Measurements from ENCODE around the gene EMC10. TPM values are rescaled to one million over a fixed set of nuclear protein-coding genes. Genes with fewer than 3 reads are reported as not detected.

The EMC10 gene
- total and polyA plus RNA-seq, 2 of the 4 experiments (the other 2 are of a cell fraction): 11.3 to 90.9 TPM

- Histone ChIP-seq H4K5ac (ENCODE audit: low read depth, low read length) (no peak overlapping the region), H4K91ac (ENCODE audit: insufficient read depth, low read depth, low read length) (no peak overlapping the region), H4K20me1 (ENCODE audit: insufficient read depth, low read length) (no peaks in the 10 kb centered on the region), H4K8ac (ENCODE audit: low read depth in 2 of 2, low read length in 2 of 2) (no peak overlapping the region), H2BK120ac (ENCODE audit: low read depth, low read length) (no peak overlapping the region), H3K27ac (ENCODE audit: insufficient read depth, low read length) (no peak overlapping the region), H3K79me1 (ENCODE audit: low read depth in 1 of 2, low read length in 2 of 2) (no peaks in the 10 kb centered on the region), H3K9me3 (ENCODE audit: control insufficient read depth, insufficient read depth, low read length) (peaks cover 11% of the 10 kb centered on the region), H2AK5ac (ENCODE audit: low read depth, low read length) (no peak overlapping the region), H3K27me3 (ENCODE audit: control insufficient read depth, insufficient read depth, low read length) (0 out of 2 replicates have a peak, but pooled peaks cover 2% of the 10 kb centered on the region), H3K9me1 (ENCODE audit: insufficient read depth, low read length) (no peaks in the 10 kb centered on the region), H2AFZ (replicated peaks; ENCODE audit: low read length, poor library complexity) (no peak overlapping the region), H2BK15ac (ENCODE audit: low read depth, low read length) (no peak overlapping the region), H3K14ac (replicated peaks; ENCODE audit: low read depth, low read length) (no peak overlapping the region), H3K4me3 (ENCODE audit: insufficient read depth, low read depth, low read length) (no peak overlapping the region), H2AK9ac (replicated peaks; ENCODE audit: low read depth, low read length, poor library complexity) (peak overlapping the region; percentile 37), H3K23ac (ENCODE audit: low read depth, low read length) (no peak overlapping the region), H2BK5ac (ENCODE audit: low read depth, low read length, poor library complexity, severe bottlenecking) (no peak overlapping the region), H3K56ac (ENCODE audit: extremely low read depth, insufficient read depth, low read length) (no peak overlapping the region), H3K18ac (ENCODE audit: low read depth, low read length) (no peak overlapping the region), H3K4ac (ENCODE audit: low read depth, low read length) (no peak overlapping the region), H3K4me1 (ENCODE audit: control insufficient read depth, insufficient read depth, low read length) (no peaks in the 10 kb centered on the region), H3K36me3 (ENCODE audit: control insufficient read depth, insufficient read depth, low read length) (no peaks in the 10 kb centered on the region), H3K9ac (ENCODE audit: low read depth, low read length) (no peak overlapping the region), H2BK20ac (ENCODE audit: low read depth, low read length) (no peak overlapping the region), H3K4me2 (ENCODE audit: low read depth, low read length) (no peak overlapping the region)
- no TSS peak for BruUV-seq (replicated peaks)
- ChIA-PET POLR2A (ENCODE audit: unreplicated experiment) (no interaction called here), CTCF (no interaction called here)
- in situ Hi-C loops (cut with MboI; ENCODE audit: low sequenced_read_pairs) (loop anchor here (10.0 kb wide), 1 partner anchor 254 kb away; no protein-coding TSS in a partner anchor), dilution Hi-C loops (cut with HindIII; ENCODE audit: low sequenced_read_pairs, unreplicated experiment) (no loop called here), intact Hi-C loops (cut with micrococcal nuclease) (no loop called here)
- 86% methylated on average over 2 of the region's 14 CpGs; no CpG with 5 or more reads in 1 of the 2 experiments for WGBS, 2 experiments (ENCODE audit: extremely low coverage in 2 of 2, insufficient read length in 1 of 2)
- DNase-seq (no peak), ATAC-seq (ENCODE audit: low read depth) (no peak)
- TF ChIP-seq MAZ (IDR thresholded peaks at IDR 0.05; ENCODE audit: borderline replicate concordance, low read depth, low read length) (no peak), MAFK (IDR thresholded peaks at IDR 0.05; ENCODE audit: low read depth, low read length) (no peak), RFX5 (IDR thresholded peaks at IDR 0.05; ENCODE audit: low read depth, low read length) (no peak), MXI1 (IDR thresholded peaks at IDR 0.05; ENCODE audit: borderline replicate concordance, low read depth, low read length) (no peak), ELK1 (IDR thresholded peaks at IDR 0.05; ENCODE audit: borderline replicate concordance, low read depth, low read length) (no peak), RAD21 (IDR thresholded peaks at IDR 0.05; ENCODE audit: low read length) (no peak), CTCF (conservative IDR thresholded peaks at IDR 0.05; ENCODE audit: low read depth, low read length) (no peak), FOS (IDR thresholded peaks at IDR 0.05; ENCODE audit: low read depth, low read length) (no peak), RCOR1 (IDR thresholded peaks at IDR 0.05; ENCODE audit: insufficient replicate concordance, low read length) (no peak), CEBPB (IDR thresholded peaks at IDR 0.05; ENCODE audit: low read depth, low read length) (no peak), POLR2A (IDR thresholded peaks at IDR 0.05; ENCODE audit: low read depth, low read length) (no peak), CHD1 (IDR thresholded peaks at IDR 0.05; ENCODE audit: low read depth, low read length) (no peak)
These were observed 54.9 kb downstream of the EMC10 start for GRCh38 chr19:50531171-50531612.

Measured in IMR-90 (cell line).